ELF-1 (cell line): Measurements from ENCODE around the gene PI4KA.
"Not testable (repeated sequence)": the region's sequence is repeated elsewhere in the genome, so short reads cannot be mapped to it uniquely, and the experiment has no call there.

Experiments
- DNase-seq: peaks from one replicate; pipeline ENCODE4 v3.0.0-alpha.2; 2016; ENCODE audit warnings: low read depth, low spot score

Gene PI4KA

DNA sequence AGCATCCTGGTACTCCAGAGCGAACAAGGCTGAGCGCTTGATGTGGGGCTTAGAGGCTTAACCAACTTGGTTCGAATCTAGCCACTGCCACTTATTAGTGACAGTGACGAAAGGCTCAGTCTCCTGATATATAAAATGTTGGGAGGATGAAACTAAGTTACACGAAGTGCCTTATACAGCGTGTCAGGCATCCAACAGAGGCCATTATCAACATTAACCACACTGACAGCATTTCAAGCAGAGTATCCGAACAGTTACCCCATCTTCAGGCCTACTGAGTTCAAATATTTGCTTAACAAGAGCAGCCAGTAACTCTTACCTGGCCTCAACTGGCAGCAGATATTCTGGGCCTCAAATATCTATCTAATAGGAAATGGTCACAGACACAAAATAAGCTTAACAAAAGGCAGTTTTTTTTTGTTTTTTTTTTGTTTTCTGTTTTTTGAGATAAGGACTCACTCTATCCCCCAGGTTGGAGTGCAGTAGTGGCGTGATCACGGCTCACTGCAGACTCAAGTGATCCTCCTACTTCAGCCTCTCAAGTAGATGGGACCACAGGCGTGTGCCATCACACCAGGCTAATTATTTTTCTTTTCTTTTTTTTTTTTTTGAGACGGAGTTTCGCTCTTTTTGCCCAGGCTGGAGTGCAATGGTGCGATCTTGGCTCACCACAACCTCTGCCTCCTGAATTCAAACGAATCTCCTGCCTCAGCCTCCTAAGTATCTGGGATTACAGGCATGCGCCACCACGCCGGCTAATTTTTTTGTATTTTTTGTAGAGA is 81.8 kb downstream of the PI4KA start:
- no peak for DNase-seq

DNA sequence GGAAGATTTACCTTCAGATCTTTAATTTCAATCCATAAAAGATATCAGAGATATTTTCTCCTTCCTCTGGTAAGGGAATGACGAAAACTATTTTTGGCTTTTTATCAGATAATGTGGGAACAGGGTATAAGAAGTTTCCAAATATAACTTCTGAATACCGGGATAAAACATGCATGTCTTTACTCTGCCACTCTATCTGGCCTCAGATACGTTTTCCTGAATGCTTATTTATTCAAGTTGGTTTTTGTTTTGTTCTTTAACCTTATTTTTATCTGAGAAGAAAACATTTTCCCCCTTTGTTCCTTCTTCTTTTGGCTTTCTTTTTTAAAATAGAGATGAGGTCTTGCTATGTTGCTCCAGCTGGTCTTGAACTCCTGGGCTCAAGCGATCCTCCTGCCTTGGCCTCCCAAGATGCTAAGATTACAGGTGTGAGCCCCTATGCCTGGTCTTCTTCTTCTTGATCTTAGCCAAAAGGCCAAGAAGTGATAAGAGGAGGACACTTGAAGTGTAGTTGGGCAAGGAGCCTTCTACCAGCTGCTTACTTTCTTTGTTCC is 83.2 kb downstream of the PI4KA start:
- no peak for DNase-seq

DNA sequence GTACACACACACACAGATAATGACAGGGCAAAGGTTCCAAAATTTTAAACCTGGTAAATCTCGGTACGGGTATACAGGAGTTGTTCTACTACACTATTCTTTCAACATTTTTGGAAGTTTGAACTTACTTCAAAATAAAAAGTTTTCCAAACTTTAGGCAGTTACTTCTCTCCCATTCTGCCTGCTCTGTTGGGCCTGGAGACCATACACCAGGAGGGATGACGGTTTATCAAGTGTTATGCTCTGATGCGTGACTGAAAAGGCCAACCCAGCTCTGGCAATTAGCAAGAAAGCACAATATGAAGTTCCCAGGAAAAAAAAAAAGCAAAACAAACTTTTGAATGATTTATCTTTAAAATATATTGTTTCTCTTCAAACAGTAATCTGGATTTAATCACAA is 83.7 kb downstream of the PI4KA start:
- DNase-seq: no peak

DNA sequence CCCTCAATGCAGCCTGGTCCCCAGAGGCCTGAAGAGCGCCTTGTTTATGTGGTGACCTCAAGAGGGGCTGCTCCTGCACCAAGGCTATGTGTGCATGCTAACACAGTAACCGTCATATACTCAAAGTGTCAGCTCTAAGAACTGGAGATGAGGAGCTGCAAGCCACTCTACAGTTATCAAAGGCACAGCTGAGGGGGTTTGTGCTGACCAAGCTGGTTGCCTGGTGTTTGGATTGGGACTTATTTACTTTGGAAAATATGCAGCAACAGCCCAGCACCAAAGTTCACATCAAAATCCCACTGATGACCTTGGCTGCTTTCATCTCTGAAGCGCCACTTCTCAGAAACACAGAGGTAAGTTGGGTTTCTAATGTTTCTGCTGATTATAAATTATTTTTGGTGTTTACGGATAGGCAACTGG is 84.8 kb downstream of the PI4KA start, which contains the start of gene SERPIND1:
TSS of gene SERPIND1 (plus strand) at position 321 of the 420 bp plus-strand sequence. CDS start 5,200 bp downstream, outside the sequence.
- DNase-seq: no peak

DNA sequence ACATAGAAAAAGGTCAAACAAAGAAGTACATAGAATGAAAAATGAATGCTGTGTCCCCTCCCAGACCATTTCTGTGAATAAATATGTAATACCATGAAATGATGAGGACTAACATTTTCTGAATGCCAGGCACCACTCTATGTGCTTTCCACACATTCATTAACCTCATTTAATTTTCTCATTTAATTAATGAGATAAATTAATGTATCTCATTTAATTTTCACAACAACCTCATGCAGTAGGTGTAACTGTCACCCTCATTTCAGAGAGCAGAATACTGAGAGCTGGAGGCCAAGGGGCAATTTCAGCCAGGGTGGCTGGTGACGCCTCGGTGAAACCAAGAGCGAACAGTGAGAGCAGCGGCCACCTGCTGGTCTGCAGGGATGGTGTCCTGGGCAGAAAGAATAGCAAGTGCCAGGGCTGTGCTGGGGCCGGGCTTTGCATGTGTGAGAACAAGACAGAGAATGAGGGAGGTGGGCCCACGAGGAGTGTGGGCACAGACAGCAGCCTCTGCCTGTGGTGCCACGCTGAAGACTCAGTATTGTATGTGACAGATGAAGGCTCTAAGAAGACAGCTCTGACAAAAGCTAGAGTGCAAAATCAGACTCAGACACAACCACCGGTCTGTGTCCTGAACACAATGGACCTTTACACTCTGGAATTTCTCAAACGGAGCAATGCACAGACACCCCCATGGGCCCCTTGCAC is 86.5 kb downstream of the PI4KA start:
- peak; percentile 23 for DNase-seq

DNA sequence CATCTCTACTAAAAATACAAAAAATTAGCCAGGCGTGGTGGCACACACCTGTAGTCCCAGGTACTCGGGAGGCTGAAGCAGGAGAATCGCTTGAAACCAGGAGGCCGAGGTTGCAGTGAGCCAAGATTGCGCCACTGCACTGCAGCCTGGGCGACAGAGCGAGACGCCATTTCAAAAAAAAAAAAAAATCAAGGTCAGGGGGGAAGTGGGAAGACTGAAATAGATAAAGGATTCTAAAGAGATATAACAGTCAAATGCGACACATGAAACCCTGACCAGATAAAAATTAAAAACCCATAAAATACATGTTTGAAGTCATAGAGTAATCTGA is 89.2 kb downstream of the PI4KA start:
- DNase-seq: not testable (repeated sequence)

DNA sequence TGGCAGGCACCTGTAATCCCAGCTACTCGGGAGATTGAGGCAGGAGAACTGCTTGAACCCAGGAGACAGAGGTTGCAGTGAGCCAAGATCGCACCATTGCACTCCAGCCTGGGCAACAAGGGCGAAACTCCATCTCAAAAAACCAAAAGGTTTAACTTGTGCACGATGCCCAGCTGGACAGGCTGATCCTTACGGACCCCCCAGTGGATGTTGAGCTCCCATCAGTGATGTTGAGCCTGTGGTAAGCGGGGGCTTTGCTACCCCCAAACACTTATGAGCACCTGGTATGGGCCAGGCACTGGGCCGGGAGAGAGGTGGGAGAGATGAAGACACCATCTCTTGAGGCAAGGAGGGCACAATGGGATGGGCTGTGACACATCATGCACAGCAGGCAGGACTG is 92.1 kb downstream of the PI4KA start:
- DNase-seq: no peak

DNA sequence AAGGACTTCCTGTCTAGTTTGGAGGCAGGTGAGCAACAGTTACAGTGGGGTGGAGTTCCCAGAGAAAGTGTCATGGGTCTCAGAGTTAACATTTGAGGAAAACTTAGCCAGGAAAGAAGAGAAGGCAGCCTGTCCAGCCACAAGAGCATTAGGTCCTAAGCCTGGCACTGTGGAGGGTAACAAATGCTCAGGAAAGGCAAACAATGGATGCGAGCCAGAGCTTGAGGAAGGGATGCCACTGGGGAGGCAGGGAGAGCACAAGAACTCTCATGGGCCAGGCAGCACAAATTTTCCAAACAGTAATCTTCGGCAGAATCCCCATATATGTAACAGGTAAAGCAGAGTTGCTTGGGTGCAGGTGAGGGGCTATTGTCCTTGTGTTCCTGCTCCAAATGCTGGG is 92.7 kb downstream of the PI4KA start:
- DNase-seq: no peak

DNA sequence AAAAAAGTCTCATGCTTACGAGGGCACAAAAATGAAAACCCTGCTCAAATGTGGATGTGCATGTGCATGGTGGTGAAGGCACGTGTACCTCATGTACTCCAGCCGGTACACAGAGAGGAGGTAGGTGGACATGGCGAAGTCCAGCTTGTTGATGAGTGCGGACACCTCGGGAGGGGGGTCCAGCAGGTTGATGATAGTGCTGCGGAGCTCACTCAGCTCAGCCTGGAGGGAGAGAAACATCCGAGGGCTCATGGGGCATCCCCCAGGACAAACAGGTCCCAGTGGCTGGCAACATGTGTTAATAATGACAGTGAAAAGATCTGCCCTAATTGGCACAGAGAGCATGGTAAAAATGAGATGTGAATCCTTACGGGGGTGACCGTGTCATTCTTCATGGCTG is 93.9 kb downstream of the PI4KA start:
- no peak for DNase-seq

DNA sequence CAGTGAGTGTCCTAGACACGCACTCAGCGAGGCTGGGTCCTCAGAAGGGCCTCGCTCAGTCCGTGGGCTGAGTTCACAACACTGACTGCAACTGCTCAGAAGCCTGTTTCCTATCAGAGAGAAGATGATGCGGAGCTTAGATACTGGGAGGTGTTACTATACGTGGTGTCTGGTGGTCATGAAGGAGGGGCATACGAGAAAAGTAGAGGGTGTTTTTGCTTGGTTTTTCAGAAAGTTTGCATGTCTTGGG is 94.2 kb downstream of the PI4KA start:
- DNase-seq: no peak

DNA sequence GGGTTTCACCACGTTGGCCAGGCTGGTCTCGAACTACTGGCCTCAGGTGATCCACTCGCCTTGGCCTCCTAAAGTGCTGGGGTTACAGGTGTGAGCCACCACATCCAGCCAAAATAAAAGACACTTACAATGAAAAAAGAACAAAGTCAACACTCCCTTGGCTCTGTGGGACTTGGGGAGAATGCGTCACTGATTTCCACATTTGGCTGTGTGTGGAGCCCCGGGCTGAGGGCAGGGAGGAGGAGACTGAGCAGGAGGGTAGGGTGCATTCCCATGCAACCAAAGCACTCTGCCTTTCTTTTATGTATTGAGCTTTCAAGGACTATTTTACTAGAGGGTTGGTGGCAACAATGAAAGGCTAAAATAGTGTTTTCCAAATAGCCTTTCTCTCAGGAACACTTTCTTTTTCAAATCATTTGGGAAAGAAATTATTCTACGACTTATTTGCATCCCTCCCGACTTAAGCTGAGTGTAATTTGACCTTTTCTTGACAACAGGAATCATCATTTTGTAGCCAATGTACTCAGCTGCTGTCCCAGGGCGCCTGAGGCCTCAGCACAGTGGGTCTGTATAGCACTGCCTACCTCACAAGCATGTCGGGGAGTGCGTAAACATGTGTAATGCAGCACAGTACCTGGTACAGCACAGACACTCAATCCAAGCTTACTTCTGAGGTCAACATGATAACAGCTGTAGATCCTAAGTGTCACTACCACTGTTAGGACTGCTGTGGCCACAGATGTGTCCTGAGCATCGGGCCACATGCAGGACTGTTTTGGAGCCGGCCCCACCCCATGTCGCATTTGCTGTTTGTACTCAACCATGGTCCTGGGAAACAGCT is 94.8 kb downstream of the PI4KA start:
- no peak for DNase-seq

DNA sequence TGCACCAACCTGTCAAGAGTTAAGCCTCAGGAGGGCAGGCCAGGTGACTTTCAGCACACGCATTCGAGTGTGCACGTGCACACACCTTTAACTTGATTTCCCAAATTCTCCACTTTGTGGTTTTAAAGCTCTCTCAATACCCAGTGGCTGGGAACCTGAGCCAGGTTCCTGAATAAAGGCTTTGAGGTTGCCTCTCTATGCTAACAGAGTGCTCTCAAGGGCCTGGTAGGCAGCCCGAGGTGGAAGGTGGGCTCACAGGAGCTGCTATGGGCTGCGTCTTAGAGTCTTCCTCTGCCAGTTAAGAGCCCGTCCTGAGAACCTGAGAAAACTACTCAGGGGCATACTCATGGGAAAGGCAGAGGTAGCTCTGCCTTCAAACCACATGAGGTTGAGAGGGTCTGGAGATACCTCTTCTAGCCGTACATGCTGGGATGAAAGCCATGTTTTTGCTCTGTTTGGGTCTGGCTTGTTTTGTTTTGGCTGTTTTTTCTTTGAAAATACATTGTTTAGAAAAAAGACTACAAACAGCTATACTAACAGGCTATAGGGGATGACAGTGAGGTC is 96.3 kb downstream of the PI4KA start:
- DNase-seq: no peak

DNA sequence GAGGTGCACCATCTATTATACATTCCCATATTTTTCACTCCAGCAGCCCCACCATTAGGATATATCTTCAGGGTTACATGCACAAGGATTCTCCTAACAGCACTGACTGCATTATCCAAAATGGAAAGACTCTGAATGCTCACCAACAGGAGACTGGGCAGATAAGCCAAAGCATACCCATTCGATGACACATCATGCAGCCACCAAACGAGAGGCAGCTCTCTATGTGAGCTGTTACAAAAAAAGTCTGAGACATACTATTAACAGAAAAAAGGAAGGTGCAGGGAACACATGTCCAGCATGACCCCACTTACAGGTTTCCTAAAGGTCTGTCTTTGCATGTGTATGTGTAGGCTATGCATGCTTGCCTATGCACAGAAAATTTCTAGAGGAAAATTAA is 97.1 kb downstream of the PI4KA start:
- no peak for DNase-seq

DNA sequence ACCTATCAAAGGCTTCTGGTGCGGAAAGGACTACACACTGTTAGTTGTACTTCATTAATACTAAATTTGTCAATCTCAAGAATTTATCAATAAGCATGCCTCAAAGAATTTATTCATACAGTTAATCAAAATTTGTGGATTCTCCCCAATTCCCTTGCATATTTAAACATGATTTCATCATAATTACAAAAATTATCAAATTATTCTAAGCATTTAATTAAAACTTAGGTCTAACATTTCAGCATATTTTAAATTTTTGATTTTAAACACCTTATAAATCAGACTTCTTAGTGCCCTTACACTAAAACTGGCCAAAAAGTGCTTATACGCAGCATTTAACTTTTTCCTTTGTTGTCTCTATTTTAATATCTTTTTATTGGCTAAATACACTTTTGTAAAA is 98.5 kb downstream of the PI4KA start:
- DNase-seq: no peak

DNA sequence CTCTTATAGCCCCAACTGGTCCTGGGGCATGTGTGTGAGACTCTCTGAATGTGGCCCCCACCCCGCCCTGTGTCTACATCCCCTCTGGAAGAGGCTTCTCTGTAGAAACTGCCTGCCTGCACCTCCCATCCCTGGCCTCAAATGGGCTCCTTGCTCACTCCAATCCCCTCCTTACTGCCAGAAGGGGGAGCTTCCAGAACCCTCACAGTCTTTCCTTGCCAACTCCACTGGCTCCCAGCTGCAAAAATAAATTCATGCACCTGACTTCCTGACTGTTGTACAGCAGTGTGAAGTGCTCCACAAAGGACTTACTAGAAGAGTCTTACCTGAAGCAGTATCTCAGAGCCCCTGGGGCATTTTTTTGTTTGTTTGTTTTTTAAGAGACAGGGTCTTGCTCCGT is 99.9 kb downstream of the PI4KA start:
- DNase-seq: peak; percentile 18

DNA sequence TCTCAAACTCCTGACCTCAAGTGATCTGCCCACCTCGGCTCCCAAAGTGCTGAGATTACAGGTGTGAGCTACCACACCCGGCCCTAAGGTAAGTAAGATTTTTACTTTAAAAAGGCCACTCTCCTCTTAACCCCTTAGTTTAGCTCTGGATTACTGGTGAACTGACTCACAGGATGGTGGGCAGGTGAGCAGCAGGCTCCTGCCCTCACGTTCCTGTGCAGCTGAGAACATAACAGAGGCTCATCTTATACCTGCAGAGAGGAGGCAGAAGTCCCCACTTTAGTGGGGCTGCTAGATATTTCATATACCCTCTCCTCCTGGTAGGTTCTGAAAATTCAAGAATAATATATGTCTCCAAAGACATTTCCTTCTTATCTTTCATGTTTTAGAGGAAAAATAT is 101.8 kb downstream of the PI4KA start:
- DNase-seq: no peak

DNA sequence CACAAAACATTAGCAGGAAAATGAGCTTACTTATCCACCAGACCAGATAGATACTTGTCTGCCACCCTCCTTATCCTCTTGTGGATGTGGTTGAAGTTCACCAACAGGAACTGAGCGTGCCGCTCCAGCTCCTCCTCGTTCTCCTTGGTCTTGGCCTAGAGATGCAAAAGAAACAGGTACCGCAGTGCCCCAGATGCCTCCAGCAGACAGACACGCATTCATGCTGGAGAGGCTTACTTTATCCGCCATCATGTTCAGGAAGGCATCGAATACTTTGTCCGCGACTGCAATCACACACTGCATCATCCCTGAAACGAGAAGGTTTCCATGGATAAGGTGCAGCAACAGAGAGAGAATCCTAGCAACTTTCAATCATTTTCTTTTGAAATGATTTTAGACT is 105.7 kb downstream of the PI4KA start:
- DNase-seq: no peak

DNA sequence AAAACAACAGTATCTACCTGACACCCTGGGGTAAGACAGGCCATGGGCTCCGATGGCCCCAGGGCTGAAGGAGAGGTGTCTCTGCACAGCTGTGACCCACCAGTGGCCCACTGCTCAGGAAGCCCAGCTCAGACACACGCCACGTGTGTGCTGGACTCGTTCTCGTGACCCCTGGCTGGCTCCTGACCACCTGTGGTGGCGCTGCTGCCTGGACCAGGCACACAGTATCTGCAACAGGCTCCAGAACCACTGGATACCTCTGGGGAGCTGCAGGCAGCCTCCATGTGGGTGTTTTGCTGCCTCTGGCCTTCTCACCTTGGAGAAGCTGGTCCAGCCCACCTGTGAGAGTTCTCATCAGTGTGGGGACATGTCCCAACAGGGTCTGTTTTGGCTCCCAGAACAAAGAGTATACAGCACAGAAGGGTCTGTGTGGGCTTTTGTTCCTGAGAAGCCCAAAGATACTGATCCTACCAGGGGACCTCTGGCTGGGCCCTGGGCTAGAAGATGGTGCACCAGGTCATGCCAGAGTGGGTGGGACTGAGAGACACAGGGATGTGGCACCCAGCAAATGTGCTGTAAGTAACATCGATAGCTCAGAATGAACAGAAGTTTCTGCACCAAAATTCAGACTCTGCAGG is 106.4 kb downstream of the PI4KA start:
- no peak for DNase-seq

DNA sequence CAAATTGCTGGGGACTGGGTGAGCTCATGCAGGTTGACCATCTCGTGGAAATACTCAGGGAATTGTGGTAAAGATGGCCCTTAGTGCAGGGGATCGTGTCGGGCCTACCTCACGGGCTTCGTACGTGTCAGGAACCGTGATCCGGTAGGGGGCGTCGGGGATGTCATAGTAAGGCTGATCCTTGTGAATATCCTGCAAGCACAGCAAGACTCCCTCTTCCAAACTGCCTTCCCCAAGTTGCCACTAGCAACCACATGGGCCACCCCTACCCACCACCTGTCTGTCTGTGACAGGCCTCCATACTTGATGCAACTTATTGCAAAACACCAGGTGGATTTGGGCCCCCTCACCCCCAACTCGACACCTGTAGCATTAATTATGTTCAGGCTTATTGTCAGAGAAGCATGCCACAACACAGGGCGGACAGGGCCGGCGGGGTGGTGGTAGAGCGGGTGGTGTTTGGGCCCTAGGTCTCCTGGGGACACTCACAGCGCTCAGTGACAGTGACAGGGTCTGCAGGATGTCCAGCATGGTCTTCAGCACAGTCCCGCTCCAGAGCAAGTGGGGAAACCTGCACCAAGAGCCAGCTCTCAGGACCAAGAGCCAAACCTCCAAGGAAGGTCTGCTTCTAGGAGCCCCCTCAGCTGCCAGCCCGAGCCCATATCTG is 107.3 kb downstream of the PI4KA start:
- DNase-seq: peak; percentile 47

DNA sequence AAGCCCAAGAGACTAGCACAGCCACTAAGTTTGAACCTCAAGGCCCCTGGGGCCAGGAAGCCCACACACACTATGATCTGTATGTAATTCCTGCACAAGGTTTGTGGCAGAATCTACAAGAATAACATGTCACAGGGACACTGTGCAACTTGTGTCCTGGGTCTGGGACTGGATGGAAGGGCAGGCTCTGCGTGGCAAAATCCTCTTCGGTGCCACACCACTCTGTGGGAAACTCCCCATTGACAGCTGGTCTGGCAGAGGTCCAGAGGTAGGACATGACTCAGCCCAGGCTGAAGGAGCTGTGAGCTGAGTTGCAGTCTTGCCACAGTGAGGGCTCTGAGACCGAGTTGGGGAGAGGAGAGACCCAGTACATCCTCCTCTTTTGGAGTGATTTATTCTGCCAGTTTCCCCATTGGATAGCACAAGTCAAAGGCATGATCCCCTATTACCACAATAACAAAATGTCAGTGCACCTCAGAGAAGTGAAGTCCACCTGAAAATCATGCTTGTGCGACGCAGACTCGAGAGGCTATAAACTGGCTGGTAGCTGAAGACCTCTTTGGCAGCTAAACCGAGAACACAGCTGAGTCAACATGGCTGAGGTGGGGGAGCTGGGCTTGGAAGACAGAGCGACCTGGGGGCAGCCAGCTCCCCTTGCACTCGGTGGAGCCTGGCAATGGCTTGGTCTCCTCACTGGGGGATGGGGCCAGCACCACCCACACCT is 108.0 kb downstream of the PI4KA start:
- DNase-seq: no peak
